Middle frontal gyrus (tissue), 1 donor: ENCODE data around the gene MAT1A.

Source experiments
- DNase-seq: peaks from one replicate; pipeline ENCODE4 v3.0.0-alpha.2; 2015; ENCODE audit warnings: low spot score; ENCODE audit errors: extremely low spot score

MAT1A gene

DNA sequence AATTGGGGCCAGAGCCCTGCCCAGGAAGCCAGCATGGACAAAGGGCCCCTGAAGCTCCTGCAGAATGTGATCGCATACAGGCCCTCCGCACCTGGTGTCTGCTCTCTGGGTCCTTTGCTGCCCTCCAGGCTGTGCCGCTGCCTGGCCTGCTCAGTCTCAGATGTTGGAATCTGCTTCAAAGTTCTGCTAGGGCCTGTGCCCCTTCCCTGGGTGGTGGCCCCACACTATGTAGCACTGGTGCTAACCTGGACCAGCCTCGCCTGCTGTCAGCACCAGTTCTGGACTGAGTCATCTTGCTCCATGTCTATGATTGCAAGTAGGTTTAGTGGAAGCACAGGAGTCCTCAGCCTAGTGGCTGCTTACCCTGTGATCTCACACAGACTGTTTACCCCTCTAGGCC lies 6.3 kb downstream of the MAT1A start:
- no peak for DNase-seq

DNA sequence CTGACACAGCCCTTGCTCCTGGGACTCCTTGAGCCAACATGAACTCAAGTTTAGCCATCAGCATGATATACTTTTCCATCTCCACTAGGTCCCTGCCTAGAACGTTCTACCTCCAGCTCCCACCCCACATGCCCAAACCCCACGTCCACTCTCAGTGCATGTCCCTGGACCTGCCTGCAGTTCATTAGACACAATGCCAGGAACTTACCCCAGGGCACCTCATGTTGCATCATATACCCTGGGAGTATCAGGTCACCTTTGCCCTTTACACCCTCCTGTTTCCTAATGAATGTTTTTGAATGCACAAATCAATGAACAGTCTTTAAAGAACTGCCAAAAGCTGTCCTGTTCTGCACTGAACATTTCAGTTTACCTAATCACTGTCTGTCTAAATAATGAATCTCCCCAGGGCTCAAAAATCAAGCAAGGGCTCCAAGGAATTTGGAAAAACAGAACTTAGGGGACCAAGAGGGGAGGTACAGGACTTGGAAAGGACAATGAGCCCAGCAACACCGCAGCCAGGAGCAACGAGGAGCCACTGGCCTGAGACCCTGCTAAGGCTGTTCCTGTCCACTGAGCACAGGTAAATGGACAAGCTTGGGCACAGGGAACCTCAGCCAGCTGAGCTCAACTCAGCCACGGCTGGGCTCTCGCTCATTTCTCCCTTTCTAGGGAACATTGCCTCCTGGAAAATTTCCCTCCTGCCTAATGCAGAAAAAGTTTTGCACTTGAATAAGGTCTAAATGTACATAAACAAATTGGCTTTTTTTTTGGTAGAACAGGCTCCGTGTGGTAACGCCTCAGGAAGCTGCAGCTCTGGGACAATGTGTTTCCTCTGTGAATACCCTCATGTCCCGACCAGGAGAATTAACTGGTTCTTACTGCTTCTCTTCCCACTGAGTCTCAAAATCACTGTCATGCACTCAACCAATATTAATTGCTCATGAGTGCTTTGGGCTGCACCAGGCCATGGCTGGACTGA lies 7.4 kb downstream of the MAT1A start:
- no peak for DNase-seq

DNA sequence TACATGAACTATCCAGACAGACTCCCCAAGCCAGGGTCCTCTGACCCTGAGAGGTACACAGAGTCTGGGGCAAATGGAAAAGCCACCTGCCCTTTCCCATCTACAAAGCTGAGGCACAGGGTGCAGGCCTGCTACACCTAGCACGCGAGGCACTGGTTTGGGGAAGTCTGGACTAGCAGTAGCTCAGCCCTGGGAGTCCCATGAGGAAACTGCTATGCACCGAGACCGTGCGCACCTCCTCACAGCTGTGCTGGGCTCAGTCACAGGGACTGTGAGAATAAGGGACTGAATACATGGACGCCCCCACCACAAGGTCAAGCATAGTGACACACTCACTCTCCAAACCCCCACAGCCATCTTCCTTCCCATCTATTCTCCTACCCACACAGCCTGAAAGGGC lies 8.2 kb downstream of the MAT1A start:
- DNase-seq: no peak

DNA sequence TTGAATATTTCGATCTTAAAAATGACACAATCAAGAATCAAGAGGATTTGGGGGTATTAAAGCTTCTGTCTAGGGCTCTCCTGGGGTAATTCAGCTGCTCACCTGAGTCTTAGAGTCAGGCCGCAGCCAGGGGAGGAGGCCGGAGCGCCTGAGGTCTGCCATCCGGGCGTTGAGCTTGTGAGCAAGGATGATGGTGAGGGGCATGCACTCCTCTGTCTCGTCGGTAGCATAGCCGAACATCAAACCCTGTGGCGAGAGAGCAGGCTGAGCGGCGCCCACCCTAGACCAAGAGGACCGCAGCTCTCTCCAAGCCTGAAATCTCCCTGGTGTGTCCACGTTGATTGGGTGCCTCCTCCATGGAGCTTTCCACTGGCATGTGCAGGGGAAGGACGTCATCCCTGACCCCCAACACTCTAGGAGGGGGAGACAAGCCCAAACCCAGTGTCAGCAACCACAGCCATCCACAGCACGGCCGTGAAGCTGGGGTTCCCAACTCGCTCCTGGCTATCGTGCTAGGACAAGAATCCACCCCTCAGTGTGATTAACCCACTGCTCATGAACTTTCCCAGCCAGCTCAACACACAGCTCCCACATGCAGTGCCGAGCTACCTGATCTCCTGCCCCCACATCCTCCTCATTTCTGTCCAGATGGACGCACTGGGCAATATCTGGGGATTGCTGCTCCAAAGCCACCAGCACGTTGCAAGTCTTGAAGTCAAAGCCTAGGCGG lies 9.2 kb downstream of the MAT1A start:
- no peak for DNase-seq

- no peak for DNase-seq
These were observed 10.3 kb downstream of the MAT1A start for GRCh38 chr10:80279146-80279545.

DNA sequence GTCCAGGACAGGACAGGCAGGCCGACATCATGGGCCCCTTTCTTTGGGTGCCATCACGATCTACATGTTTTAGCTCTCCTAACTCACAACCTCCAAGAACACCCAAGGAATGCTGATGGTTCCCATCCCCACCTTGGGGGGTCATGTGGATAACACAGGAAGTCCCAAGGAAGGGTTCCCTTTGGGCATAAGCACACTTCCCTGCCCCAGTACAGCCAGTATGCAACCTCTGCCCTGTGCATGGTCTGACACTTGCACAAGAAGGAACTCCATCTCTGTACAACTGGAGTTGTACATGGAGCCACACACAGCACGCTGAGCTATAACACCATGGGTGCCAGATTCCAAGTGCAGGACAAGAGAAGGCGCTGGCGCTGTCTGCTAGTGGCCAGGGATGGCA lies 11.0 kb downstream of the MAT1A start:
- no peak for DNase-seq

DNA sequence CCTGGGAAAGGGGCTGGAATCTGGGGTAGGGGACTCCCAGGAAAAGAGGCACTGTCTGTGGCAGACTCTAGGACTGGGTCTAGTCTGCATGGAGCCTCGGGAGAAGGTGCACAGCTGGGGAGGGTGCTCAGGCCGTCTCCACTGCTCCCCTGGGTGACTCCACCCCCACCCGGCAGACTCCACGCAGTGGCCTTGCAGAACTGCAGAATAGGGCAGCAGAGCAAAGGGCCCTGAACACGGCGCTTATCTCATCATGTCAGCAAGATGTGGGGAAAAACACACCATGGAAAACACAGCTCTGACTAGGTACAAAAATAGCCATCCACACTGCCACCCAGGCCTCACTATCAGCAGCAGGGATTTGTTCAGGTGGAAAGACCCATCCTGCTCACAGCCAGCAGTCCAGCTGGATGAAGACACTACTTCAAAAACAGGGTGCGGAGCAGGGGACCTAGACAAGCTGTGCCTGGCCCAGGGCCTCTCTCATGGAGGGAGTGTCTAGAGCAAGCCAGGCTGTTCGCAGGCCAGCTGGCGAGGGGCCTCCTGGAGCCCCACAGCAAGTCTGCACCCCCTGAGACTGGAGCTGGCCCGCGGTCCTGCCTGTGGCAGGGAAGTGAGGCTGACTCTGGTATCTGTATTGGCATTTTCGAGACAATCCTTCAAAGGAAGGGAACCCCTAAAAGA lies 11.7 kb downstream of the MAT1A start:
- DNase-seq: no peak

DNA sequence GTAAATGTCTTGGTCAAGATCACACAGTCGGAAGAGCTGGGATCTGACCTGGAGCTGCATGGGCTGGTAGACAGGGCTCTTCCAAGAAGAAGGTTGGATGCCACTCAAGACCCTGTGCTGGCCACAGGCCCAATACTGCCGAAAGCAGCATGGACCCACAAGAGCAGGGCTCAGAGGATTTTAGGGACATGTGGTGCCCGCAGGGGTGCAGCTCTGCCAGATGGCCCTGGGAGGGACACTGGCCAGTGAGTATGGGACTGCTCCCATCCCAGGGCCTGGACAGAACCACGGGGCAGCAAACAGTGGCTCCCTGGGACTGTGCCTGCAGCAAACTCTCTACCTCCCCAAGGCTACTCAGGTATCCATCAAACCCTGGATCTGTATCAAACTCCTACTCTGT lies 12.4 kb downstream of the MAT1A start:
- DNase-seq: no peak

DNA sequence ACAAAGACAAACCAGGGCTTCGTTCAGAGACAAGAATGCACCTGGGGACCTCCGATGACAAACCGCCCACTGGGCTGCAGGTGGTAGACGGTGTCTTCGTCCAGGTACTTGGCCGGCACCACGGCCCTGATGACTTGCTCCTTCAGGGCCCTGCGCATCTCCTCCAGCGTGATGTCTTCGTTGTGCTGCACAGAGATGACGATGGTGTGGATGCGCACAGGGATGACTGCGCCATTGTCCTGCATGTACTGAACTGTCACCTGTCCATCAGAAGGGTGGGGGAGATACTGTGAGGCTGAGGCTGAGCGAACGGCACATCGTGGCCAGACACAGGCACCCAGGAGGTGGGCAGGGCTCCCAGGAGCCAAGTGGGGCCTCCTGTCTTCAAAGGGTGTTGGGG lies 13.1 kb downstream of the MAT1A start:
- DNase-seq: no peak

- no peak for DNase-seq
These were observed 13.7 kb downstream of the MAT1A start for GRCh38 chr10:80275756-80276155.

GRCh38 chr10:80275135-80275498 lies 14.3 kb downstream of the MAT1A start:
- no peak for DNase-seq

DNA sequence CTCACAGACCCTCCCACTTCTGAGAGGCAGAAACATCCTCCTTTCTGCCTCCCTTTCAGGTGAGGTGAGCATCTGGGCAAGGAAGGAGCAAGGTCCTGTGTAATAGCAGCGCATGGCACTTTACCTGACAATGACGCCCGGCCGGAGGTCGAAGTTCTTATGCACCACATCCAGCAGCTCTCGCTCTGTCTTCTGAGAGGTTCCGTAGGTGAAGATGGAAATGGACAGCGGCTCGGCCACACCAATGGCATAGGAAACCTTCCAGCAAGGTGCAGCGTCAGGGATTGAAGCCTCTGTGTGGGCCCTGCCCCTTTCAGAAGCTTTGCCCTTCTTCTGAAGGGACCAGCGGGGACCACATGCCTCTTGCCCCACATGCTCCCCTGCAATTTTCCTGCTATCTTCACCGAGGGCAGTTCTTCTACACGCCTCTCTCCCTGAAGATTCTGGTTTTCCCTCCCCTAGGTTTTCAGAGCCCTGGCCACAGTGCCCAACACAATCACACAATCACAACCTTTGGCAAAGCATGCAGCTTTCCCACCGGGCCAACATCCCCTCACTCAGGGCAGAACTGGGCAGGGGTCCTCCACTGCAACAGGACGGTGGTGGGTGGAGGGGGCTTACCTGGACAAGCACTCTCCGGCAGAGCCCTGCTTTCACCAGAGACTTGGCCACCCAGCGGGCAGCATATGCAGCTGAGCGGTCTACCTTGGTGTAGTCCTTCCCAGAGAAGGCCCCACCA lies 14.9 kb downstream of the MAT1A start:
- no peak for DNase-seq

DNA sequence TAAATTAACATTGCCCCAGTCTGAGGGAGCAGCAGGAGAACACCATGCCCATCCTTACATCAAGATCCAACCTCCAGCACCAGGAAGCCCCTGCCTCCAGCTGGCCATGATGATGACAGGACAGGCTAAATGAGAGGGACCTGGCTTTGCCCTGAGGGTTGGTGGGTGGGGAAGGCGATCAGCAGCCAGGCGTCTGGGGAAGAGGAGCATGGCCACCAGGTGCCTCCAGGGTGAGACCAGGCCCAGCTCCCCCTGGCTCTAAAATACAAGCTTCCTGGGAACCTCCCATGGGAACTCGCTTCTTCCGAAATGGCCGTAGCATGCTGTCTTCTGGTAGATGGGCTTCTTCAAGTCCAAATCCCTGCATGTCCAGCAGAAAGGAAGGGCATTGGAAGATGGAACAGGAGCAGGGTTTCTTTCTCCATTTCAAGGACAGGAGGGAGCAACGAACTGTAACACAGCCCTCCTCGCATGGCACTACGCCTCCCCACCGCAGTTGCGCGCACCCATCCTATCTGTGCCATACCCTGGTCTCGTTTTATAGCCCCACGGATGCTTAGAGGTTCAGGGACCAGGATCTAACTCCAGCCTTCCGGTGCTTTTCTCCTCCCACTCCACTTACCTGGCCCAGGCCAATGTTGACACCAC lies 15.8 kb downstream of the MAT1A start:
- DNase-seq: no peak

GRCh38 chr10:80272793-80273522 lies 16.5 kb downstream of the MAT1A start:
- DNase-seq: no peak

- DNase-seq: no peak
These were observed 18.0 kb downstream of the MAT1A start for GRCh38 chr10:80271416-80271815.

DNA sequence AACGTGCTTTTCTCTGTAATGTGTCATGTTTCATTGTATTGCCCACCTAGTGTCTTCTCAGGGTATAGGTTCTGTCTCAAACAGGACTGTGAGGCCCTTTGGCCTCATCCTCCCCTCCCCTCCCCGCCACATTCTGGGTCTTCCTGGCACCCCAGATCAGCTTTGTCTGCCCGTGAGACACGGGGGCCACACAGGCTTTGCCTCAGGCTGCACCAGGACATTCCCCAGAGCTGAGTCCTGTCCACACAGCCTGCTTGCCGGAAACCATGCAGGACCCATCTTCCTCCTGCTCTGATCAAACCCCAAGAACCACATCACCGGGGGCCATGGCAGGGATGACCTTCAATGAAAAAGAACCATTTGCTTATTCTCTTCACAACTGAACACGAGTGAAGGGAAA lies 18.6 kb downstream of the MAT1A start:
- DNase-seq: no peak

GRCh38 chr10:80268938-80269588 lies 20.4 kb downstream of the MAT1A start:
- no peak for DNase-seq

DNA sequence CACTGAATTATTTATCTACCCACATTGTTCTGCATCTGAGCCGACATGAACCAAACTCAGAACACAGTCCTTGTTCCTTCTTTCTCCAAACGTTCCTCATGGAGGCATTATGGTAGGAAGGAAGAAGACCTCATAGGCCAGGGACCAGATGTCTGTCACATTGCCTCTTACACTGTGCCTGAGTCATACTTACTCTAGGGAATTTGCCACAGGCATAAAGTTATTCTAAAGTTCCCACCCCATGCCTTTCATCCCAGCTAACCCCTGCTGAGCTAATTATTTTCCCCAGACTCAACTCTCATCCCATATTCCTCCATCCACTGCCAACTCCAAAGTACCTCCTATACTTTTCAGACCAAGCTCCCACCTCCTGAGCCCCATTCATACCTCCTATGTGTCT lies 21.2 kb downstream of the MAT1A start:
- DNase-seq: no peak

DNA sequence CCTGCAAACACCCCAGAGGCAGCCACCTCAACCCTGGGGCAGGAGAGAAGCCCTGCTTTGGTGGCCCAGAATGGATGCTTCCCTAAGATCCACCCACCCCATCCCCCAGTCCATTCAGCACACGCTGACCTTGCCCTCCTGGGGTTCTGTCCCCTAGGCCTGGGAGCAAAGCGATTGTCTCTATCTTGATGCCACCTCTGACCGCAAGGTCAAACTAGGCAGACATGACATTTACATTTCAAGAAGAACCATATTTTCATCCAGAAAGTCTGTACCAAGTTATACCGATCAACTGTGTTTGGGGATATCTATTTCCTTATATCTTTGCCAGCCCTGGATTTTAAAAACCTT lies 23.0 kb downstream of the MAT1A start:
- DNase-seq: no peak
